NOMO-1 treated with dmso at 0.1 percent for 144 hours (cell line): ENCODE data around the gene SLC2A5.
"Not testable (repeated sequence)": the region's sequence is repeated elsewhere in the genome, so short reads cannot be mapped to it uniquely, and the experiment has no call there.

ENCODE experiments used
- DNase-seq: peaks from one replicate; lab custom pipeline; 2025; ENCODE audit not compliant: unreplicated experiment; lab: John Stamatoyannopoulos, UW

Gene SLC2A5

GRCh38 chr1:9069326-9070100 lies at the start of gene SLC2A5:
Gene SLC2A5, minus strand, starts transcription at chr1:9069635. Its CDS starts 99 bp downstream, at chr1:9069536.
- peak; percentile 91 for DNase-seq

GRCh38 chr1:9118186-9118585 lies 48.8 kb upstream of the SLC2A5 start:
- DNase-seq: no peak

- no peak for DNase-seq
Measured at GRCh38 chr1:9115351-9116205, 46.1 kb upstream of the SLC2A5 start.

- DNase-seq: no peak
Measured at GRCh38 chr1:9112961-9113880, 43.8 kb upstream of the SLC2A5 start.

- DNase-seq: no peak
Measured at GRCh38 chr1:9111957-9112356, 42.5 kb upstream of the SLC2A5 start.

GRCh38 chr1:9111357-9111691 lies 41.9 kb upstream of the SLC2A5 start:
- DNase-seq: no peak

GRCh38 chr1:9110669-9111356 lies 41.4 kb upstream of the SLC2A5 start:
- peak; percentile 84 for DNase-seq

- DNase-seq: no peak
Measured at GRCh38 chr1:9108056-9108665, 38.7 kb upstream of the SLC2A5 start.

- DNase-seq: no peak
Measured at GRCh38 chr1:9107136-9107535, 37.7 kb upstream of the SLC2A5 start.

GRCh38 chr1:9106286-9106685 lies 36.9 kb upstream of the SLC2A5 start:
- DNase-seq: no peak

GRCh38 chr1:9105336-9105867 lies 36.0 kb upstream of the SLC2A5 start:
- DNase-seq: no peak

- DNase-seq: peak; percentile 65
Measured at GRCh38 chr1:9101510-9102146, 32.2 kb upstream of the SLC2A5 start.

- no peak for DNase-seq
Measured at GRCh38 chr1:9100471-9101043, 31.1 kb upstream of the SLC2A5 start.

GRCh38 chr1:9099555-9099954 lies 30.1 kb upstream of the SLC2A5 start:
- DNase-seq: no peak

- DNase-seq: no peak
Measured at GRCh38 chr1:9097947-9098705, 28.7 kb upstream of the SLC2A5 start.

- no peak for DNase-seq
Measured at GRCh38 chr1:9095818-9096217, 26.4 kb upstream of the SLC2A5 start.

- not testable (repeated sequence) for DNase-seq
Measured at GRCh38 chr1:9093996-9094595, 24.7 kb upstream of the SLC2A5 start.

GRCh38 chr1:9093581-9093980 lies 24.1 kb upstream of the SLC2A5 start:
- no peak for DNase-seq
